Epithelial cell of esophagus (primary cell): ENCODE results near the gene C16orf95.

ENCODE experiments used
- DNase-seq: peaks from one replicate; pipeline ENCODE4 v3.0.0; 2010; ENCODE audit warnings: low read depth
- H3K4me3 ChIP-seq: 2 replicates; pipeline ENCODE4 v1.5.1; 2011; ENCODE audit warnings: mild to moderate bottlenecking, low read length, control low read depth
- CTCF ChIP-seq: IDR thresholded peaks from 2 replicates; pipeline ENCODE4 v1.5.1; 2011; ENCODE audit warnings: low read depth, mild to moderate bottlenecking, low read length, control low read depth, inconsistent platforms; ENCODE audit not compliant: insufficient read depth; ENCODE audit errors: missing control alignments

The C16orf95 gene

DNA sequence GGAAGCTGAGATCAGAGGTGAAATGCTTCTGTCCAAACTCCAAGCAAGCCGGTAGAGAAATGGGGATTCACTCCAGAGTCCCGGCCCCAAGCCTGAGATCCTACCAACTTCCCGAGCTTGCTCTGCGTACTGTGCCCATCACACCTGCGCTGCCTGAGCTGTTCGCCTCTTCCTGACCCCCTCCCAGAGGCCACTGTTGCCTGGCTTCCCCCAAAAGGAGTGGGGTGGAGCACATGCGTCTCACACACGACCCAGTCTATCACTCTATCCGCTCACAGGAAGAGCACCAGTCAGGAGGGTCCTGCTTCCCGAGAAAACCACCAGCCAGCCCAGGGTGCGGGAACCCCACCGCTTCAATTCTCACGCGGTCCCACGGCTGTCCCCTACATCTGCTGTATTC lies 13.5 kb upstream of the C16orf95 start:
- DNase-seq: no peak
- H3K4me3 ChIP-seq: no peak overlapping the region
- no peak for TF ChIP-seq CTCF

GRCh38 chr16:87330257-87330624 lies 13.0 kb upstream of the C16orf95 start:
- no peak for TF ChIP-seq CTCF
- no peak overlapping the region for H3K4me3 ChIP-seq
- DNase-seq: no peak

DNA sequence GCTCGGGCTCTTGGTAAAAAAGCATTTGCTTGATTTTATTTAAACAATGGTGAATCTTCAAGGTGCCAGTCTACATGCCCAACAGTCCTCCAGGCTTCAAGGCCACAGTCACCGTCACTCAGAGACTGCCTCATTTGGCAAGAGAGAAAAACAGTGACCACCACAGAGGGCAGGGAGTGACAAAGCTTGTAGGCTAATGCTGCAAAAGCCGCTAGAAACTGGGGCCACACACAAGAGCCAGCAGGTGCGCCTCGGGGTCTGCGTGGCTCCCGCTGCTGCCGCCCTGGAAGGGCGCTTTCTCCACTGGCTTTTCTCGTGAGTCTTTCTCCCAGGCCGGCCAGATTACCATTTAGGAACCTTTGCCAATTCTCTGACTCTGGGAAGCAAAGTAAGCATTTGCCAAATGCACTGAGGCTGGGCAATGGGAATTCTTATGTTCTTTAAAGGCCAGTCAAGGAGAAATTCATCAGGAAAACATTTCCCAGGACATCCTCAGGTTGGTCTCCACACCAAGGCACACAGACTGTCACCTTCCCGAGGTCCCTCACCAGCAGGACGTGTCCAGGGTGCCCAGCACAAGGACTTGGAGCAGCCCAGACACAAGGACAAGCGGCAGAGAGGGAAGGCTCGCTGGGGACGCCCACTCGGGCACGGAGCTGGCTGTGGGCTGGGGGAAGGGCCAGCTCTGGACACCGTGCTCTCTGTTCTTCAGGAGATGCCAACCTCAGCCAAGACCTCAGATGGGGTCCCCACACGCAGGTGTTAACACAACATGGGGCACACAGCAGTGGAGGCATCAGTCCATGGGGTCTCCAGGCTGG lies 12.5 kb upstream of the C16orf95 start:
- H3K4me3 ChIP-seq: no peak overlapping the region
- no peak for DNase-seq
- no peak for TF ChIP-seq CTCF

GRCh38 chr16:87328846-87329245 lies 11.7 kb upstream of the C16orf95 start:
- no peak for TF ChIP-seq CTCF
- peak; percentile 44 for DNase-seq
- no peak overlapping the region for H3K4me3 ChIP-seq

- DNase-seq: no peak
- no peak overlapping the region for H3K4me3 ChIP-seq
- TF ChIP-seq CTCF: no peak
Measured at GRCh38 chr16:87327798-87328495, 10.8 kb upstream of the C16orf95 start.

- no peak for TF ChIP-seq CTCF
- DNase-seq: no peak
- H3K4me3 ChIP-seq: no peak overlapping the region
Measured at GRCh38 chr16:87326151-87326571, 9.0 kb upstream of the C16orf95 start.
